Skin of body (tissue), 2 donors: ENCODE results near the gene CRADD. TPM values are rescaled to one million over a fixed set of nuclear protein-coding genes. Genes with fewer than 3 reads are reported as not detected.

Source experiments
- DNase-seq: peaks from one replicate; lab custom pipeline; 2025; lab: John Stamatoyannopoulos, UW
- total RNA-seq: library from RNA; depleted of rRNA; stranded (reverse); fragments of >200 nt; gene quantifications from one replicate; pipeline ENCODE4 v1.2.3, GENCODE V29; 2014

The CRADD gene
- total RNA-seq, 1 donor from 2014 or later: 15.5 TPM

DNA sequence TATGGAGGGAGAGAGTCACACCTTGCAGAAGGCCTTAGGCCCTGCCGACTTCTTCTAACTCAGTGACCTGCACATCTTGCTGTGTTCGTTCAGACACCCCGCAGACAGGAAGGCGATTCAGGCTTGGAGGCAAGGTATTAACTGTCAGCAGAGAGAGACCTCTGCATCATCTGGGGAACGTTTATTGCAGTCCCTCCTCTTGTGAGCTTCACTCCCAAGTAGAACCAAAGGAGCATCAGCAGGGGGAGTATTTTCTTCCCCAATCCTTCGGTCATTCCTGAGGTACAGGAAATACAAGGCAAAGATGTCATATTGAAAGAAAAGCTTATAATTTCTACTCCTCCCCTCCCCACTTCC is 217.9 kb downstream of the CRADD start:
- DNase-seq: peak; percentile 92

DNA sequence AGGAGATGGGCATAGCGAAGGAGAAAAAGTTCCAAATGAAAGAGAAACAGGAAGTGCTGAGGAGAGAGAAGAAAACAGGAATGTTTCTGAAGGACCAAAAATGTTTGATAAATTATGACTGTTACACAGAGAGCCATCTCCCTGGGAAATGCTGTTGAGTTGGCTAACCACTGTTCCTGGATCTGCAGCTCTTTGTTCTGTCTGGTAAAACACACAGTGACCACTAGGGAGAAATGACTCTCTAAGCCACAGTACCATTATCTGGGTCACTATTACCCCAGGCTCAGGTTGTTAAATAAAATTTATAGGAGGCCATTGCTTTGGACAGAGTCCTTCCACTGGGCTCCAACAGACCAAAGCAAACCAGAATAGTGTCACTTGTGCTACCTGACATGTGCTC is 219.3 kb downstream of the CRADD start:
- DNase-seq: no peak

DNA sequence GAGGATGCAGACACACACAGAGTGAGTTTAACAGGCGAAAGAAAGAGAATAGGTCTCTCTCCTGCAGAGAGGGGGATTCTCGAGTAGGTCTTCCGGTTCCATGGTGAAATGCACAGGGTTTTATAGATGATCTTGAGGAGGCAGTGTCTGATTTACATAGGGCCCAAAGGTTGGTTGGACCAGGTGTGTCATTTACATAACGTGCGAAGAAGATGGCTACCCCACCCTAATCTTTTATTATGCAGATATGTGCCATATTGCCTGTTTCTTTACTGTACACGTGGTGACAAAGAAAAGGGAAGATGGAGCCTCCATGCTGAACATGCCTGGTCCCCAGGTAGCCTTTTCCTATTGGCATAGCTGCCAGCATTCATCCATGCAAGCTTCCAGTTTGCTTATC is 219.8 kb downstream of the CRADD start:
- no peak for DNase-seq

DNA sequence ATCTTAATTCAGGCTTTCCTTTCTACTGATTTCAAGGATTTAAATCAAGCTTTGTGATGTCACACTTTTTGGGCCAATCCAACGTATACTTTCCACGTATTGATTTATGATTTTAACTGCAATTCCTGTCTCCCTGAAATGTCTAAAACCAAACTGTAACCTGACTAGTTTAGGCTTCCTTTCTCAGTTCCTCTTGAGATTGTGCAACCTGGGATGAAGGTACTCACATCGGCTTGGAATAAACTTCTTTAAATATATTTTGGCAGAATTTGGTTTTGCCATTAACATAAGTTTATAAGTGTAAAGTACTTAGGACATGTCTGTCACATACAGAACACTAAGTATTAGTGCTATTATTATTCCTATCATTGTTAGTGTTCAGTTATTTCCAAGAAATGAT is 224.6 kb downstream of the CRADD start:
- no peak for DNase-seq

GRCh38 chr12:93902192-93902591 is 225.0 kb downstream of the CRADD start:
- DNase-seq: no peak

- no peak for DNase-seq
Observed at GRCh38 chr12:93902736-93903562, 225.8 kb downstream of the CRADD start.

DNA sequence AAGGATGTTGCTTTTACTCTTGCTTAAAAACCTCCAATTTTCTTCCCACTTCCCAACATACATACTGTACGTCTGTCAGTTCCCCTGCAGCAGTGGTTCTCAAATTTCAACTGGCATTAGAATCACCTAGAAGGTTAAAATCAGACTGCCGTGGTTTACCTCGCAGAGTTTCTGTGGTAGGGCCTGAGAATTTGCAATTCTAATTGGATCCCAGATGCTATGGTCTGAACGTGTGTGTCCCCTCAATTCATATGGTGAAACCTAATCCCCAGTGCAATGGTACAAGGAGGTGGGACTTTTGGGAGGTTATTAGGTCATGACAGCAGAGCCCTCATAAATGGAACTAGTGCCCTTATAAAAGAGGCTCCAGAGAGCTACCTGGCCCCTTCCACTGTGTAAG is 226.9 kb downstream of the CRADD start:
- no peak for DNase-seq

DNA sequence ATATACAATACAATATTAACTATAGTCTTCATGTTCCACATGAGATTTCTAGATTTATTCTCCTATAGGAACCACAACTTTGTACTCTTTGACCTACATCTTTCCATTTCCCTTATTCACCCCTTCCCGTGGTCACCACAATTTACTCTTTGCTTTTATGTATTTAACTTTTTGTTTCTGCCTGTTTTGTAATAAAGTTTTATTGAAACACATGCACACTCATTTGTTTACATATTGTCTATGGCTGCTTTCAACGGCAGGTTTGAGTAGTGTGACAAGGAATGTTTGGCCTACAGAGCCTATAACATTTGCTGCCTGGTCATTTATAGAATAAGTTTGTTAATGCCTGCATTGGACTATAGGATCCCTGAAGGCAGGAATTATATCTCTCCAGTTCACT is 231.1 kb downstream of the CRADD start:
- no peak for DNase-seq

DNA sequence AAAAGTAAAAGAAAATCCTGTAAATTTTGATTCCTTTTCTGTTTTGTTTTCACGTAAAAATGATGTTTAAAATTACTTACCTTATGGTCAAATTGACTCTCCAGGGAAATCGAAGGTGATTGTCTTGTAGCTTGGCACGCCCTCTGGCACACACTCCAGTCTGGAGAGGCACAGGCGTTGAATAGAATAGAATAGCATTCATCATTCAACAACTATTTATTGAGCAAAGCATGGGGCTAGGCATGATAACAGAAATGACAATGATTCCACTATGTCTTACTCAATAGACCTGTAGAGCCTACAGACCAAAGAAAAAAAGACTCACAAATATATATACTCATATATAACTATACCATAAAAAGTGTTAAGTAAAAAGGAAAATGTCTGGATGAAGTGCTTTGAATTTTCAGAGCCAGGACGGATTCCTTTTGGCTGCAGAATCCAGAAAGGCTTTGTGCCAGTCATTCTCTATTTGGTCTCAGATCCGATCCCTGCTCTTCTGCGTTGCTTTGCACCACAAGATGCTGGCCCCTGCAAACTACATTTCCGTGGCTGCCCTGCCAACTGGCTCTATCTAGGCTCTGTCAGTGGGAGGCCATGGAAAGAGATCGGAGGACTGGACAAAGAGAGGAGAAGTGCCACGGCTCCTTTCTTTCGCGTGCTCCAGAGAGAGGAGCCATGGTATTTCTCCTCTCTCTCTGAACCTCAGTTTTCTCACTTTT is 231.8 kb downstream of the CRADD start:
- no peak for DNase-seq

DNA sequence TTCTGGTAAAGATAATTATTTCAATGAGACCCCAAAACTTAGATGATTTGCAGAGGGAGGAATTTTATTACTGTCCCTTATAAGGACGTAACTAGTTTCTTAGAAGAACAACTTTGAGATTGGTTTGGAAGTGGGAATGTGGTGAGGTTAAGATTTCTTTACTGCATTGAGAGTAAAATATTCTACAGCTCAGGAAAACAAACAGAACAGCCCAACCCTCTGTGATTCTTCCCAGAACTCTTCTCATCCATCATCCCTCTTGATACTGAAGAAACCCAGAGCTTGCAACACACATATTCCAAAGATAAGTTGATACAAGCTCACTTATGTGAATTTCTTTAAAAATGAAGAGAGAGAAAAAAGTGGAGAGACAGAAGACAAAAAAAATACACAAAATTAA is 234.2 kb downstream of the CRADD start:
- no peak for DNase-seq

GRCh38 chr12:93912086-93912733 is 235.0 kb downstream of the CRADD start:
- DNase-seq: no peak

GRCh38 chr12:93913845-93914244 is 236.7 kb downstream of the CRADD start:
- DNase-seq: no peak

DNA sequence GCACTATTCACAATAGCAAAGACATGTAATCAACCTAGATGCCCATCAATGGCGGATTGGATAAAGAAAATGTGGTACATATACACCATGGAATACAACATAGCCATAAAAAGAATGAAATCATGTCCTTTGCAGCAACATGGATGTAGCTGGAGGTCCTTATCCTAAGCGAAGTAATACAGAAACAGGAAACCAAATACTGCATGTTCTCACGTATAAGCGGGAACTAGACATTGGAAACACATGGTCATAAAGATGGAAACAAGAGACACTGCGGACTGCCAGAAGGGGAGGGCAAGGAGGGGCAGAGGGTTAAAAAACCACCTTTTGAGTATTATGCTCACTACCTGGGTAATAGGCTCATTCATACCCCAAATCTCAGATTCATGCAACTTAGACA is 237.1 kb downstream of the CRADD start:
- no peak for DNase-seq

DNA sequence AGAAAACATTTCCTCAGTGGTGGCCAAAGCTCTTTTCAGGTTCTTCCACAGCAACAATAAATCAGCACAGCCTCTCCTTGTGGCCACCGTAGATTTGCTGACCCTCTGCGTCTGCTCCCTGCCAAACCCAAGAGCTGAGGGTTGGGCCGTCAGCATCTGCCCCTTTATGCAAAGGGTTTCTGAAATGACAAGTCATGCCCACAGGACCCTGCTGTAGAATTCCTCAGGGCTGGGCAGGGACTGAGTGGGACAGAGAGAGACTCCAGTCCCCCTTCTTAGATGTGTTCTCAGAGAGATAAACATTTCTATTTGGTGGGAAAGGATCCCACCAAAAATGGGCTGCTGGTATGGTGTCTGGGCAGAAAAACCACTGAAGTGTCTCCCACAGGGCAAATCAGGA is 238.2 kb downstream of the CRADD start:
- DNase-seq: no peak

DNA sequence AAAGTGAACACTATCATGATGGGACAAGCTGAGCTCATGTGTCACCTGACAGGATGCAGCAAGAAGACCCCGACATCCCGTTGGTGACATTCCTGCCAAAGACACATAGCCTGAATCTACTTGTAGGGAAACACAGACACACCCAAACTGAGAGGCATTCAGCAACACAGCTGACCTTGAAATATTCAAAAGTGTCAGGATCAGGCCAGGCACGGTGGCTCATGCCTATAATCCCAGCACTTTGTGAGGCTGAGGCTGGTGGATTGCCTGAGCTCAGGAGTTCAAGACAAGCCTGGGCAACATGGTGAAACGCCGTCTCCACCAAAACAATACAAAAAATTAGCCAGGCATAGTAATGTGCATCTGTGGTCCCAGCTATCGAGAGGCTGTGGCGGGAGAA is 239.2 kb downstream of the CRADD start:
- no peak for DNase-seq

- DNase-seq: no peak
Observed at GRCh38 chr12:93918262-93918661, 241.1 kb downstream of the CRADD start.

- DNase-seq: no peak
Observed at GRCh38 chr12:93918900-93919299, 241.7 kb downstream of the CRADD start.

- no peak for DNase-seq
Observed at GRCh38 chr12:93921521-93921920, 244.3 kb downstream of the CRADD start.

GRCh38 chr12:93922583-93923006 is 245.4 kb downstream of the CRADD start:
- DNase-seq: no peak

DNA sequence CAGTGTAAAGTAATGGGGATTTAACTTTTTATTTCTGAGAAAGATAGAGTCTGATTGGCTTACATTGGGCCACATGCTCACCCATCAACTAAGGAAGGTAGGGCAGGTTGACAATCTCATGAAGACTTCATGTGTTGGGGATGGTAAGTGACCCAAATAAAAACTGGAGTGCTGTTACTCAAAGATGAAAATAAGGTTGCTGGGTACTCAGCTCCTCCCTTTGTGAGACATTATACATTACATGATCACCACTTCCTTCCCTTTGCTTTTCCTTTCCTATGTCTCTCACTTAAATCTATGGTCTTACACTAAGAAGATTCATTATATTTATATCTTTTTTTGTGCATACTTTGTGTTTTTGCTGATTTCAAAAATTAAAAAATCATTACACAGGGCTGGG is 247.2 kb downstream of the CRADD start:
- no peak for DNase-seq

DNA sequence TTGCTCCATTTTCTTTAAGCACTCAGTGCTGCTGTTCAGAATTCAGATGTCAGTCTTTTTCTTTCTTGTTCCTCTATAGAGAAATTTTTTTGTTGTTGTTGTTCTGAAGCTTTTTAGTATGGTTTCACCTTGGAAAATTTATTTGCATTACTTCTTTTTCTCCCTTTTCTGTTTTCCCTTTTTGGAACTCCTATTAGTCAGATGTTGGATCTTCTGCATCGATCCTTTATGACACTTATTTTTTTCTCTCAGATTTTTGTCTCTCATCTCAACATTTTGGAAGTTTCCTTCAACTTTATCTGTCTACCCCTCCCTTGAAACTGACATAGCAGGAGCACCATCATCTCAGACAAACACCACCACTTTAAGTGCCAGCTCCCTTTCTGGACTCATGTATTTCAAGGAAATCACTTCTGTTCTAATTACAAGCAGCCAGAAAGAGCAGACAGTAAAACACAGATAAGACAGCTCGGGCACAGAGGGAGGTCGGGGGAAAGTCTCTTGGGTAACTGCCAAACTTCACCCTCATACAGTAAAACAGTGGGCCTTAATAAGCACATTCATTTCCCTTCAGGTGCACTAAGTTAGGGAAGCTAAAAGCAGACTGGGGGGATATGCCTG is 248.5 kb downstream of the CRADD start:
- no peak for DNase-seq

DNA sequence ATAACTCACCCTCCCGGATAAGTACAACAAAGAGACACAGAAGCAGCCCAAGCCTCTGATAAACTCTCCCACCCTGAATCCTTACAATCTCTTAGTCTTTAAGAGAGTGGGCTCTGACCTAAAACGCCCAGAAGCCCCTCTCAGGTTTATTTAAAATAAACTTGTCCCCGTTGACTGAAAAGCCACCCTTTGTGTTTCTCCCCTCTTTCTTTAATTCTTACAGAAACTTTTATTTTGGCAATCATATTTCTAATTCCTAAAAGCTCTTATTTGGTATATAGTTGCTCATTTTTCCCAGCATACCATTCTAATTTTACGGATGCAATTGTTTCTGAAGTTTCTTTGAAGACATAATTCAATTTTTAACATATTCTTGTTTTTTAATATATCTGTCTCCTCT is 249.1 kb downstream of the CRADD start:
- no peak for DNase-seq
